Measurements from ENCODE around the gene CFAP57. TPM values are rescaled to one million over a fixed set of nuclear protein-coding genes. Genes with fewer than 3 reads are reported as not detected.

CFAP57 gene
- total RNA-seq, 2 experiments from 2014 or later, result 0.12 to 0.14 TPM

GRCh38 chr1:43144237-43144636 lies 27.9 kb upstream of the CFAP57 start:
- Mint-ChIP-seq H3K4me3 (no peak overlapping the region), H3K27ac (no peak overlapping the region), H3K27me3 (ENCODE audit: low read depth) (peaks cover 50% of the 10 kb centered on the region), H3K4me1 (ENCODE audit: low read depth) (peaks cover 2% of the 10 kb centered on the region), H3K9me3 (no peaks in the 10 kb centered on the region), H3K36me3 (ENCODE audit: low read depth) (no peaks in the 10 kb centered on the region)
- intact Hi-C loops (cut with micrococcal nuclease), result no loop called here
- no peak for DNase-seq
- CTCF ChIA-PET, result no interaction called here

GRCh38 chr1:43147625-43148327 lies 24.4 kb upstream of the CFAP57 start:
- CTCF ChIA-PET, result no interaction called here
- Mint-ChIP-seq H3K36me3 (ENCODE audit: low read depth) (no peaks in the 10 kb centered on the region), H3K27ac (no peak overlapping the region), H3K4me1 (ENCODE audit: low read depth) (peaks cover 2% of the 10 kb centered on the region), H3K27me3 (ENCODE audit: low read depth) (peaks cover 53% of the 10 kb centered on the region), H3K9me3 (no peaks in the 10 kb centered on the region), H3K4me3 (peak overlapping the region; percentile 38)
- DNase-seq, result peak; percentile 62
- intact Hi-C loops (cut with micrococcal nuclease), result no loop called here

- H3K27me3 Mint-ChIP-seq (ENCODE audit: low read depth), result peaks cover 39% of the 10 kb centered on the region
- no peak for DNase-seq
- CTCF ChIA-PET, result no interaction called here
- intact Hi-C loops (cut with micrococcal nuclease), result no loop called here
- peaks cover 2% of the 10 kb centered on the region for H3K4me1 Mint-ChIP-seq (ENCODE audit: low read depth)
- no peak overlapping the region for H3K27ac Mint-ChIP-seq
- no peak overlapping the region for H3K4me3 Mint-ChIP-seq
- no peaks in the 10 kb centered on the region for H3K9me3 Mint-ChIP-seq
- no peaks in the 10 kb centered on the region for H3K36me3 Mint-ChIP-seq (ENCODE audit: low read depth)
Measured at GRCh38 chr1:43149889-43150288, 22.2 kb upstream of the CFAP57 start.

- intact Hi-C loops (cut with micrococcal nuclease), result no loop called here
- DNase-seq, result no peak
- H3K27ac Mint-ChIP-seq, result no peak overlapping the region
- peaks cover 20% of the 10 kb centered on the region for H3K27me3 Mint-ChIP-seq (ENCODE audit: low read depth)
- CTCF ChIA-PET, result no interaction called here
- H3K4me3 Mint-ChIP-seq, result no peak overlapping the region
- peaks cover 2% of the 10 kb centered on the region for H3K4me1 Mint-ChIP-seq (ENCODE audit: low read depth)
- no peaks in the 10 kb centered on the region for H3K9me3 Mint-ChIP-seq
- H3K36me3 Mint-ChIP-seq (ENCODE audit: low read depth), result no peaks in the 10 kb centered on the region
Measured at GRCh38 chr1:43152866-43153265, 19.3 kb upstream of the CFAP57 start.

- intact Hi-C loops (cut with micrococcal nuclease), result no loop called here
- Mint-ChIP-seq H3K9me3 (no peaks in the 10 kb centered on the region), H3K27me3 (ENCODE audit: low read depth) (peaks cover 18% of the 10 kb centered on the region), H3K4me3 (no peak overlapping the region), H3K27ac (no peak overlapping the region), H3K4me1 (ENCODE audit: low read depth) (peaks cover 2% of the 10 kb centered on the region), H3K36me3 (ENCODE audit: low read depth) (no peaks in the 10 kb centered on the region)
- no peak for DNase-seq
- CTCF ChIA-PET, result no interaction called here
Measured at GRCh38 chr1:43153443-43153842, 18.7 kb upstream of the CFAP57 start.

- DNase-seq, result no peak
- CTCF ChIA-PET, result interaction anchor here (1.2 kb wide), 1 partner anchor 9 kb away, joined by 3 read pairs; no protein-coding TSS in a partner anchor
- intact Hi-C loops (cut with micrococcal nuclease), result no loop called here
- H3K27me3 Mint-ChIP-seq (ENCODE audit: low read depth), result peaks cover 3% of the 10 kb centered on the region
- H3K4me1 Mint-ChIP-seq (ENCODE audit: low read depth), result no peaks in the 10 kb centered on the region
- no peak overlapping the region for H3K4me3 Mint-ChIP-seq
- H3K9me3 Mint-ChIP-seq, result no peaks in the 10 kb centered on the region
- H3K27ac Mint-ChIP-seq, result no peak overlapping the region
- no peaks in the 10 kb centered on the region for H3K36me3 Mint-ChIP-seq (ENCODE audit: low read depth)
Measured at GRCh38 chr1:43156026-43156425, 16.1 kb upstream of the CFAP57 start.

- H3K4me3 Mint-ChIP-seq, result no peak overlapping the region
- H3K9me3 Mint-ChIP-seq, result no peaks in the 10 kb centered on the region
- CTCF ChIA-PET, result interaction anchor here (1.4 kb wide), 1 partner anchor 8 kb away, joined by 3 read pairs; no protein-coding TSS in a partner anchor
- peaks cover 55% of the 10 kb centered on the region for H3K36me3 Mint-ChIP-seq (ENCODE audit: low read depth)
- intact Hi-C loops (cut with micrococcal nuclease), result no loop called here
- H3K27ac Mint-ChIP-seq, result peak overlapping the region; percentile 15
- H3K4me1 Mint-ChIP-seq (ENCODE audit: low read depth), result peaks cover 19% of the 10 kb centered on the region
- no peaks in the 10 kb centered on the region for H3K27me3 Mint-ChIP-seq (ENCODE audit: low read depth)
- no peak for DNase-seq
Measured at GRCh38 chr1:43165162-43165561, 7.0 kb upstream of the CFAP57 start.

- H3K4me3 Mint-ChIP-seq, result no peak overlapping the region
- H3K9me3 Mint-ChIP-seq, result no peaks in the 10 kb centered on the region
- peaks cover 25% of the 10 kb centered on the region for H3K4me1 Mint-ChIP-seq (ENCODE audit: low read depth)
- peaks cover 61% of the 10 kb centered on the region for H3K36me3 Mint-ChIP-seq (ENCODE audit: low read depth)
- no peaks in the 10 kb centered on the region for H3K27me3 Mint-ChIP-seq (ENCODE audit: low read depth)
- intact Hi-C loops (cut with micrococcal nuclease), result no loop called here
- CTCF ChIA-PET, result interaction anchor here (1.4 kb wide), 1 partner anchor 9 kb away, joined by 3 read pairs; no protein-coding TSS in a partner anchor
- peak overlapping the region; percentile 7 for H3K27ac Mint-ChIP-seq
- DNase-seq, result no peak
Measured at GRCh38 chr1:43165765-43166164, 6.4 kb upstream of the CFAP57 start.

- Mint-ChIP-seq H3K36me3 (ENCODE audit: low read depth) (peaks cover 49% of the 10 kb centered on the region), H3K4me3 (peak overlapping the region; percentile 99), H3K9me3 (no peaks in the 10 kb centered on the region), H3K27ac (peak overlapping the region; percentile 48), H3K4me1 (ENCODE audit: low read depth) (peaks cover 39% of the 10 kb centered on the region), H3K27me3 (ENCODE audit: low read depth) (no peaks in the 10 kb centered on the region)
- intact Hi-C loops (cut with micrococcal nuclease), result loop anchor here (5.0 kb wide), 1 partner anchor 404 kb away; the partner anchor contains the start of genes C1orf50 and P3H1
- CTCF ChIA-PET, result interaction anchor here (0.6 kb wide), 1 partner anchor 239 kb away, joined by 3 read pairs; no protein-coding TSS in a partner anchor
- DNase-seq, result no peak
Measured at GRCh38 chr1:43171312-43171875, 736 bp upstream of the CFAP57 start.

- Mint-ChIP-seq H3K9me3 (no peaks in the 10 kb centered on the region), H3K4me3 (peak overlapping the region; percentile 99), H3K36me3 (ENCODE audit: low read depth) (peaks cover 39% of the 10 kb centered on the region), H3K27me3 (ENCODE audit: low read depth) (peaks cover 4% of the 10 kb centered on the region), H3K27ac (no peak overlapping the region), H3K4me1 (ENCODE audit: low read depth) (peaks cover 39% of the 10 kb centered on the region)
- CTCF ChIA-PET, result no interaction called here
- DNase-seq, result peak; percentile 91
- intact Hi-C loops (cut with micrococcal nuclease), result loop anchor here (1.0 to 5.0 kb wide), 6 partner anchors 186 to 405 kb away; partner anchors contain the start of genes C1orf50, CDC20, ERMAP and MED8
Measured at GRCh38 chr1:43172527-43172972, 420 bp downstream of the CFAP57 start.

- Mint-ChIP-seq H3K27ac (no peak overlapping the region), H3K4me3 (no peak overlapping the region), H3K4me1 (ENCODE audit: low read depth) (peaks cover 23% of the 10 kb centered on the region), H3K9me3 (no peaks in the 10 kb centered on the region), H3K27me3 (ENCODE audit: low read depth) (peaks cover 4% of the 10 kb centered on the region), H3K36me3 (ENCODE audit: low read depth) (peaks cover 18% of the 10 kb centered on the region)
- DNase-seq, result no peak
- CTCF ChIA-PET, result interaction anchor here (0.6 kb wide), 1 partner anchor 386 kb away, joined by 3 read pairs; no protein-coding TSS in a partner anchor
- intact Hi-C loops (cut with micrococcal nuclease), result loop anchor here (5.0 kb wide), 1 partner anchor 408 kb away; the partner anchor contains the start of genes C1orf50 and P3H1
Measured at GRCh38 chr1:43174873-43175272, 2.7 kb downstream of the CFAP57 start.

GRCh38 chr1:43177691-43178090 lies 5.6 kb downstream of the CFAP57 start:
- intact Hi-C loops (cut with micrococcal nuclease), result no loop called here
- no peak overlapping the region for H3K4me3 Mint-ChIP-seq
- peaks cover 4% of the 10 kb centered on the region for H3K27me3 Mint-ChIP-seq (ENCODE audit: low read depth)

More at GRCh38 chr1:43177691-43178090, 5.6 kb downstream of the CFAP57 start:
- CTCF ChIA-PET, result no interaction called here
- no peaks in the 10 kb centered on the region for H3K9me3 Mint-ChIP-seq
- H3K4me1 Mint-ChIP-seq (ENCODE audit: low read depth), result peaks cover 4% of the 10 kb centered on the region
- H3K36me3 Mint-ChIP-seq (ENCODE audit: low read depth), result no peaks in the 10 kb centered on the region
- H3K27ac Mint-ChIP-seq, result no peak overlapping the region
- DNase-seq, result no peak
